HG02885 (cell line): ENCODE data around the gene S100A1.

ENCODE experiments used
- ATAC-seq: cut with Tn5 transposase; IDR thresholded peaks from one replicate; pipeline ENCODE4 v1.9.1; 2021; ENCODE audit warnings: mild to moderate bottlenecking; ENCODE audit not compliant: unreplicated experiment, poor library complexity

The S100A1 gene

GRCh38 chr1:153678519-153679336 is 50.5 kb downstream of the S100A1 start, which contains the start of gene NPR1:
Gene NPR1 (plus strand): TSS chr1:153678688. CDS start chr1:153679109, 421 bp downstream.
- ATAC-seq = no peak

- ATAC-seq = no peak
Measured at GRCh38 chr1:153679337-153680119, 51.3 kb downstream of the S100A1 start.

GRCh38 chr1:153680120-153680403 is 51.8 kb downstream of the S100A1 start:
- ATAC-seq = no peak
